HG03457 (cell line): Measurements from ENCODE around the gene FHDC1.

Experiments used
- ATAC-seq: cut with Tn5 transposase; IDR thresholded peaks from one replicate; pipeline ENCODE4 v1.9.1; 2021; ENCODE audit warnings: moderate number of reproducible peaks; ENCODE audit not compliant: unreplicated experiment

Gene FHDC1

DNA sequence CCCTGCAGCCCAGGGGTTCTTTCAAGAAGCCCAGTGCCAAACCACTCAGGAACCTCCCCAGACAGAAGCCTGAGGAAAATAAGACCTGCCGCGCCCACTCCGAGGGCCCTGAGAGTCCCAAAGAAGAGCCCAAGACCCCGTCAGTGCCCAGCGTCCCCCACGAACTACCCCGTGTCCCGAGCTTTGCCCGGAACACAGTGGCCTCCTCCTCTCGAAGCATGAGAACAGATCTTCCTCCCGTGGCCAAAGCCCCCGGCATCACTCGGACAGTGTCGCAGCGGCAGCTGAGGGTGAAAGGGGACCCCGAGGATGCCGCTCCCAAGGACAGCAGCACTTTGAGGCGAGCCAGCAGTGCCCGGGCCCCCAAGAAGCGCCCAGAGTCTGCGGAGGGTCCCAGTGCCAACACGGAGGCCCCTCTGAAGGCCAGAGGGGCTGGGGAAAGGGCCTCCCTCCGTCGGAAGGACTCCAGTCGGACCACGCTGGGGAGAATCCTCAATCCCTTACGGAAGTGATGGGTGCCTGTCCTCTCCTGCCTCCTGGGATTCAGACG, 40.2 kb downstream of the FHDC1 start:
- ATAC-seq, result no peak

DNA sequence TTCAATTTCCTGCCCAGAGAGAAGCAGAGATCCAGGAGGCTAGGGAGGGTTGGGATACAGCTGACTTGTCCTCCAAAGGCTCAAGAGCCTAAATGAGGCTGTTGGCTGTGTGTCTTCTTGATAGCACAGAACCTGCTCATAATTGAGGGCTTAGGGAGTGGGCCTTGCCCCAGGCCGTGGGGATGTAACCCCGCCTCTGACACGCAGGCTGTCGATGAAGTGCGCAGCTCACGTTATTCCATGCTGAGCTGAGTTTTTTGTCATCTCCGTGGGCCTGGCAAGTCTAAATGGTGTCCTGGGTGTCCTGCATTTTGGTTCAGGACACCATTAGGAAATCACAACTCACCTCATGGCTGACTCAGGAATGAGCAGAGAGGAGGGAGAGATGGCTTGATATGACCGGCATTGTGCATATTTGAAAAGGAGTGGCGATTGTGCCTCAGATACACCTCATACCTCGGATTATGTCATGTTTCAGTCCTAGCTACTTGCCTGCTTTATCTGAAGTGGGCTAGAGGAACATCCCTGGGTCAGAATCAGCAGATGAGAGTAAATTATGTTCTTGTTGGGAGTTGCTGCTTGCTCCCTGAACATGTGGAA, 43.7 kb downstream of the FHDC1 start:
- no peak for ATAC-seq

DNA sequence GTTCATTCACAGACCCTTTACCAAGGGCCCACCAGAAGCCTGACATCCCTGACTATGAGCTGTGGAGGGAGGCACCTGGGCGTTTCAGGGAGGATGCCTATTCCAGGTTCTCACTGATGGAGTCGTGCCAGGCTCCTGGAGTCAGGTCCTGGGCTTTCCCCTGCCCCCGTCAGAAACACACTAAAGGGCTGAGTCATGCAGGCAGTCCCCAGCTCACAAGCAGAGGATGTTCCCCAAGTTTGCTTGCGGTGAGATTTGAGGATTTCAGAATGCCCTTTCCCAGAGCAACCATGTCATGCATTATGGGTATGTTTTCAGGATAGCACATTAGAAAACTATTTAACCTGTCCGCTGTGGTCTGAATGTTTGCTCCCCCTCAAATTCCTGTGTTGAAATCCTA, 45.2 kb downstream of the FHDC1 start:
- ATAC-seq, result no peak

DNA sequence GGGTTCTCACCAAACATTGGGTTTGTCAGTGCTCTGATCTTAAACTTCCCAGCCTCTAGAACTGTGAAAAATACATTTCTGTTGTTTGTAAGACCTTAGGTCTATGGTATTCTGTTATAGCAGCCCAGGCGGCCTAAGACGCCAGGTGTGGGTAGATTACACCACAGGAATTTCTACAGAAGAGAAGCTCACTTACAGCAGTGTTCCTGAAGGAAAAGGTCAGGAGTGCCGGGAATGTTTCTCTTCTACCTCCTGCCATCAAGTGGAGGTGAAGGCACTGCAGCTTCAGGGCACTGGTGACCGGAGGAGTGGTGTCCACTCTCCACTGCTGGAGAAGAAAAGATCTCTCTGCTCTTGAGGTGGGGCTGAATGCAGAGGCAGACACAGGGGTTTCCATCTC, 45.7 kb downstream of the FHDC1 start:
- no peak for ATAC-seq

DNA sequence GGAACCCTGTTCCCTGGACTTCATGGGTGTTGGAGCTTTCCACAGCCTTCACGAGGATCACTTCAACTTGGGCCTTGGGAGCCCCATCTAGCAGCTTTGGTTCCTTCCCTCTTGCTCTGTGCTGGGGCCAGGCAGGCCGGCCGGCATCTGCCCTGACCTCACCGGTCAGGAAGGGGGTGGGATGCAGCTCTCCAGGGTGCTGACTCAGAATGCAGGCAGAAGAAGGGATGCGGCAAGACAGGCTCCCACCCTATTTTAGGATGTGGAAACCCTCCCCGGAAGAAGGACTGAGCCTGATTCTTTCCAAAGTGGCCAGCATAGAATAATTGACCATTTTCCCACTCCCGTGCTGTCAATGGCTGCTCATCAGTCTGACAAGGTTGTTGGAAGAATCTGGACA, 47.1 kb downstream of the FHDC1 start:
- no peak for ATAC-seq

DNA sequence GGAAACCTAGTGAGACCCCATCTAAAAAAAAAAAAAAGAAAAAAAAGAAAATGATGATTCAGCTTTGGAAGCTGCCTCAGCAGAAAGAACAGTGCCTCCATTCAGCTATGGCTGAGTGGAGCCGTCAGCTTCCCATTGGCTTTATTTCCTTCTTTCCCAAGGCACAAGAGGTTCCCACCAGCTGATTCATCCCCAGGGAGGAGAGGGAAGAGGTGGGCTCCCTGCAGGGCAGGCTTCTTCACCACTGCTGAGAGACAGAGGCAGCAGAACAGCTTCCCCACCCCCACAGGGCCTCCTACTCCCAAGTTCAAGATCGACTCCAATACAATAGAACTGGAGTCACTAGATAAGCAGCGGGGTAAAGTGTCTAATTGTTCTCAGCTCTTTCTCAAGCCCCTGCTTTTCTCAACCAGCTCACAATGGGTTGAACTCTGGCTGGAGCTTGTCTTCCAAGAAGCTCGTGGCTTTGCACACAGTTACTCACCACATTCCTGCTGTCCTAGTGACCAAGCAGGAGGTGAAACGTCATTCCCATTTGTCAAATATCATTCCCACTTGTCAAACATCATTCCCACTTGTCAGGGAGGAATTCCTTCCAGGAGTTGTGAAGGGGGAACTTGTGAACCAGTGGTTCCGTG, 47.8 kb downstream of the FHDC1 start:
- no peak for ATAC-seq

DNA sequence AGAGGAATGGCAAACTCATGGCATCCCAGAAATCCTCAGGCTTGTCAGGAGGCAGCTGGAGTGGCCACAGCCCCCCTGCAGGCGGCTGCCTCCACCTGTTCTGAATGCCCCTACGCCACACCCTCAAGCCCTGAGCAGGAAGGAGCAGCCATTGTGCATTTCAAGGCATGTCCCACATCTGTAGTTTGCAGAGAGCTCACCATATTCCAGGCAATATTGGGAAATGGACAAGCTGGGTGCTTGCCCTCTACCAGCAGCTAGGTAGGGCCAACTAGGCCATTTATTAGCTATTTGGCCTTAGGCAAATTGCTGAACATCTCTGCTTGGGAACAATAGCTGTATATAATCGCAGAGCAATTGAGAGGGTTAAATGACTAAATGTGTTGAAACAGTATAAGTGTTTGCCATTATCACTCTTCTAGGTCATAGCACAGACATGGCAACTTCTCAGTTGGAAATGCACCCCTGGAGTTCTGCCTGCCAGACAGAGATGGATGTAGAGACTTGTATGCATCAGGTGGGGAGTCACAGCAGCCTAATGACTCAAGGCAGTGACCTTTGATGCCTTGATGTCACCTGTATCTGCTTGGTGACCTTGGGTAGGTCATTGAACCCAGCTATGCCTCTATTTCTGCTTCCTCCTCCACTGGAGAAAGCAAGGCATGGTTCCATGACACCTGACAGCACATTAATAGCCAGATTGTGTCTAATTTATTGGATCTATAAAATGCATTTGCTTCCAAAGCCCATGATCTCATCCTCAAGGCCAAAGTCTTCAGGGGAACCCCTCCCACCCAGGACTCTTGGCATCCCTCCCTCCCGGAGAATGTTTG, 52.8 kb downstream of the FHDC1 start:
- ATAC-seq, result no peak

DNA sequence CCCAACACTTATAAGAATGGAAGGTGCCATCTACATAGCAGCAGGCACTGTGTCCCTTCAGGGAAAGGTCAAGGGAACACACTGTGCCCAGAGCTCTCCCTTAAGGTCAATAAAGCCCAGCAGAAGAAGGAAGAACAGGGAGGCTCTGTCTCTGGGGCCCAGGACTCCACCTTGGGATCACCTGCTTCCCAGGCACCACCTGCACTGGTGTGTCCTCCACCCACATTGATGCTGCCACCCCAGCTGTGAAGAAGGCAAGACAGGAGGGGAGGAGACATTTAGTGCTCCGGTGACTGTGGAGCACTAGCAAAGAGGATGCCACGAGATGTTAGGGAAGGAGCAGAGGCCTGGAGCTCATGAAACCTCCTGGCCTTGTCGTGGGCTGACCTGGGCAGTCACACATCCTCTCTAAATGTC, 53.4 kb downstream of the FHDC1 start:
- no peak for ATAC-seq

DNA sequence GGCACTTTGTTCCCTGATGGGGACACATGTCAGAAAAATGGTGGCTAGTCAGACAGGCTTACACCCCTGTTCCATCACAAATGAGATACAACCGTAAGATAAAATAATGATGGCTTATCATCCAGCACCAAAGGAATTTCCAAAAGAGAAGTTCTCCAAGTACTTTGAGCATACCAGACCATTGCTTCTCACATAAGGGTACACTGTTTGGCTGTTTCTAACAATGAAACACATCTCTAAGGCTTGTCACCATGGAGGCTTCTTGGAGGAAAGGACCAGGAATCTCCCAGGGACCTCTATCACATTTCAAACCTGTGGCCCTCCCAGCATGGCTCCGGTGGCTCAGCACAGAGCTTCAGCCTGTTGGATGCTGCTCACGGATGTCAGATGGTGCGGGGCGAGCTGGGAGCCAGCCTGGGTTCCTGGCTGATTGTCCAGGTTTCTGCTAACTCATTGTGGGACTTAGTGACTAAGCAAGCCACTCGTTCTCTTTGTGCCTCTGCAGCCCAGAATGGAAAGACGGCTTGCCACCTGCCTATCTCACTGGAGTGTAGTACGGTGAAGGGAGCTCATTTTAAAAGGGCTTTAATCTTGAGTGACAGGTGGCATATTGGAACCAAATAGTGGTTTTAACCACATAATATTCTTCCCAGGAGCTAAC, 54.5 kb downstream of the FHDC1 start:
- no peak for ATAC-seq

DNA sequence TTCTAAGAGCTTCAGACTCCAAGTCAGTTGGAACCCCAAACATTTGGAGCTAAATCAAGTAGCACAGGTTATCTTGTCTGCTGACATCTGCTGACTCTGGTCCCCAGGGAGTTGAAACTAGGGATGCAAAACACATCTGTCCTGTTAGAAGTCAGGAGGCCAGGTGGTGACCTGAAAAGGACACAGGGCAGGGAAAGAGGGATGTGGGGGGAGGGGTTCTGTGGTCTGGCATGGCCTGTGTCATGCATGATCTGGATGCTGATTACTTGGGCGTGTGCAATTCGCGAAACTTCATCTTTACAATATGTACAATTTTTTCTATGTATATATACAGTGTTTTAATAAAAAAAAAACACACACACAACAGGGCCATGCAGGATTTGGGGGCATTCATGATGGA, 55.3 kb downstream of the FHDC1 start:
- ATAC-seq, result no peak

DNA sequence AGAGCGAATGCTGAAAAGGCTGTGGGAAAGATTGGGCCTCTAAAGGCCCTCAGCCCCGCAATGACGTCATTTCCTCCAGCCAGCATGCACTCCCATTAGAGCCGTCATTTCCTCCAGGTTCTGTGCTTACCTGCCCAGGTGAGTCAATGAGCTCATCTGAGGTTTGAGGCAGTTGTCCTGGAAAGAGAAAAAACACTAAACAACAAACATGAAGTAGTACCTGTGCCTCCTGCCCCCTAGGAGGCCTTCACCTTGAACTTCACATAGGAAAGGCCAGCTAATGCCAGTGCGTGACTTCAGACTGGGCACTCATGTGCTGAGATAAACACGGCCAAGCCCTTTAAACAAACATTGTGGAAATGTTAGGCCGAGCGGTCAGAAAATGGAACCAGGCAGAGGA, 55.9 kb downstream of the FHDC1 start:
- no peak for ATAC-seq

DNA sequence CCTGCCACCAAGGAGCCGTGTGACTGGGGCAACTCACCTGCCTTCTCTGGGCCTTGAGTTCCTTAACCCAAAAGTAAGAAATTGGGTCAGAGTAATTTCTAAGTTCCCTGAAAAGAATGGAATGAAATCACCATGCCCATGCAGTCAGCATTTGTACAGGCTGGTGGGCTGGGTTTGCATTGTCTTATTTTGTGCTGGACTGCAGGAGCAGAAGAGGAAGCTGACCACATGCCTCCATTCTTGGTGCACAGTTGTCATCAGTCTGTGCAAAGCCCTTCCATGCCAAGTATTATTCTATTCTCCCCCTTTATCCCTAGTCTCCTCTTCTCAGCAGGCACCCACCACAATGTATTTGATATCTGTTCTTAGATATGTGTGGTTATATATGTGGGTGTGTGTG, 56.3 kb downstream of the FHDC1 start:
- ATAC-seq, result no peak

DNA sequence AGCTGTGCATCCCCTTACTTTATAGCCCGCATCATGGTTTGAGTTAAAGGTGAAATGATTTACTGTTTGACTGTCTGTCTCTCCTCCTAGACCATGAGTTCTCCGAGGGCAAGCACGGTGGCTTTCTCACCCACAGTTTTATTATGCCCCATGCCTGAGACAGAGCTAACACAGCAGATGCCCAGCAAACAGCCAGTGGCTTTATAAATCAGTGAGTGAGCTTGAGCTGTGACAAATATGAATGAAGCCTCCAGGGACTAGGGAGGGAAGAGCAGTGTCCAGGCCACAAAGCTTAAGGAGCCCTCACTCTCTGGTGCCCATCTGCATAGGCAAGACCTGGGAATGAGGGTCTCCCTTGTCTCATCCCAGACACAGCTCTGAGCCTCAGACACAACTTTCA, 57.9 kb downstream of the FHDC1 start:
- no peak for ATAC-seq

DNA sequence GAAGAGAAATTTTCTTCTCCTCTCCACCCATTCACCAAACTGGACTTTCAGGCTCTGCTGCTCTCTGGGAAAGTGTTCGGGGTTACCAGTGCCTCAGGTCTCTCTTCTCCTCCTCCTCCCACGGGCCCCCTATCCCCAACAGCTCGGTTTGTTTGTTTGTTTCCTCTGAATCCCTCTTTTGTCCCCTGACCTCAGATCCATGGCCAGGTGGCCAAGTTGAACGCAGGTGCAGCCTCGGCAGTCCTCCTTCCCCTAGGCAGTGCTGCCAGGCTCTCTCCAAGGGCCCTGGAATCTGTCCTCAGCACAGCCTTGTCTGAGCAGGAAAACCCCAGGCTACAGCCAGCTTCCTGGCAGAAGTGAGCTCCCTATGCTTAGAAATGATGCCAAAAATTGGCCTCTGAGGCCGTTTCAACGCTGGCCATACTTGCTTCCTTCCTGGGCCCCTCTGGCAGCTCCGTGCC, 60.0 kb downstream of the FHDC1 start:
- ATAC-seq, result no peak

DNA sequence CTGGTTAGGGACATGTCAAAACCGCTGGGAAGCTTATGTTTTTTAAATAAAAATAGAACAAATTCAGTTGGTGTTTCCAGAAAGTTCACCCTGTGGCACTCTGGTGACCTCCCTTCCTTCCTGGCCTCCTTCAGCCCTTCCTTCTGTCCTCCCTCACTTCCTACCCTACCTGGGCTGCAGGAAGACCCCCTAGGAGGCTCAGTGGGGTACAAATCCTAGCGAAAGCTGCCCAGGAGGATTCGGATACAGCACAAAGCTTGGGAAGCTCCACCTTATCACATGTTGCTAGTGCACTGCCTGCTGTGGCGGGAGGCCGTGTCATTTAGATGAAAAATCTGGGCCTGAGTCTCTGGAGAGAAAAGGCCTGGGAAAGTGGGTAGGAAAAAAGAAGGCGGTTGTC, 60.5 kb downstream of the FHDC1 start:
- ATAC-seq, result no peak

DNA sequence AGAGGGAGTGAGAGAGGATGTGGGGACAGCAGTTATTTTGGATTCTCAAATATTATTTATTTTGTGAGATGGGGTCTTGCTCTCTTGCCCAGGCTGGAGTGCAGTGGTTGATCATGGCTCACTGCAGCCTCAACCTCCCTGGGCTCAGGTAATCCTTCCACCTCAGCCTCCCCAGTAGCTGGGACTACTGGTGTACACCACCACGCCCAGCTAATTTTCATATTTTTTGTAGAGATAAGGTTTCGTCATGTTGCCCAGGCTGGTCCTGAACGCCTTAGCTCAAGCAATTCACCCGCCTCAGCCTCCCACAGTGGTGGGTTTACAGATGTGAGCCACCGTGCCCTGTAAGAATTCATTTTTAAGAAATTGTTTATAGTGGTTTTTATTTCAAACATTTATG, 61.2 kb downstream of the FHDC1 start:
- no peak for ATAC-seq

DNA sequence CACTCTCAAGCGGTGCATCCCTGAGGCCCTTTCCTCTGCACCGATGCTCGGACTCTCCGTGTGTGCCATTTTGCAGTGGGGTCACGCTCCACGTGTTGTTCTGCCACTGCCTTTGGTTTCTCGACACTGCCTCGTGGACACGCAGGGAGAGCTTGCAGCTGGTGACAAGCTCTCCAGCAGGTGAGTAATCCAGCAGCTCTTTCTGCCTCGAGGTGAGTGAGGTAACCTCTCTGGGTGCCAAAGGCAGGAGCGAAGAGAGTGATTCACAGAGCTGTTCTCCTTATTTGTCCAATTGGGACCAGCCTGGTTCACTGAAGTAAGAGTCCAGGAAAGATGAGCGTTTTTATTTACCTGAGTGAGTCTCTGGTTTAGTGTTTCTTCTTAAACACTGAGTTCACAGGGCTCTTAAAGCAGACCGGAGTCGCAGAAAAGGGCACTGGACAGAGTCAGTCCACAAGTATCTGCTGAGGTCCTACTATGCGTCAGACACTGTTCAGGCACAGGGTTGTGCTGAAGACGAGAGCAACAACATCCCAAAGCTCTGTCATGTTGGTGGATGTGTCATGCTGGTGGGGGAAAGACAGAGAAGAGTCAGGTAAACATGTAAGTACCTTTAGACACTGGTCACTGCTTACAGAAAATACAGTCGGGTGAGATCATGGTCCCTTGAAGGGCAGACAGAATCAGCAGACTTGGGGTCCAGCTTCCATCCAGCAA, 61.8 kb downstream of the FHDC1 start:
- no peak for ATAC-seq

DNA sequence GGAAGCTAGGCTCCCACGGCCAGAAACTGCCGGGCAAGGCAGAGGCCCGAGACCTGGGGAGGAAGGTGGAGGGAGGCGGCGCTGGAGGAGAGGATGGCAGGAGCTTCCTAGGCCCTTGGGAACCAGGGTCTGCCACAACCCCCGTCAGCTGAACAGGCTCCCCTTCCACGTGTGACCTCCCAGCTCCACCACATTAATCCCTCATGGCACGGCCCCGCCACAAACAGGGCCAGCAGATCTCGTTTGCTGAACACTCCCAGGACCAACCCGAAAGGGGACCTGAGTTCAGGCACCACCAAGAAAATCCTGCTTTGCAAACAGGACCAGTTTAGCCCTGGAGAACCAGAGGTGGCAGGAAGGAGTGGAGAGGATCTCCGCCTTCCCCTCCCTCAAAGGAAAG, 62.7 kb downstream of the FHDC1 start:
- ATAC-seq, result no peak

DNA sequence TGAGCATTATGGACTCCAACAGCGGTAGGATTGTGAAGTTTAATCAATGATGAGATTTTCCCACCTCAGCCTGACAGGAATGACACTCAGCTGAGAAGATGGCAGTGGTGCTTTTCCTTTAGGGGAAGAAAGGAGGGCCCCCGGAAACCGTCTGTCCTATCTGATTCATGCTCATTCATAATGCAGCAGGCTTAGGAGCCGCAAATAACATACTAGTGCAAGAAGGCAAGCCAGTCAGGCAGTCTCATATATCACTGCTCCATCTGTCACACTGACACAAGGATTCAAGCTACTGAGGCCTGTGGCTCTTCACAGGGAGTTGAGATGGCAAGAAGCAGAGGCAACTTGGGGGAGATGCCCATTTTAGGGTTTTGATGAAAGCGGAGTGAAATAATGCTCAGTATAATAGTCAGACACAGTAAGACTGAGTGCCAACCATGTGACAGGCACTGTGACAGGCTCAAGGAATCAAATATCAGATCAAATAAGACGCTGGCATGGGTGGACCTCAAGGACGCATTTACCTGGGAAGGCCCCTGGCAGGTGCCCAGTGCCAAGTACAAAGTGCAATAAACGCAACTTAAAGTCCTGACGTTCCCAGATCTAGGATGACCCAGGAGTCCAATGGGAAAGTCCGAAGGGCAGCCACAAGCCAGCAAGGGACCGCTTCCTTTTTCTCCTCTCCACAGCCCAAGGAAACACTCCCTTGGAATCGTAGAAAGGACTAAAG, 63.4 kb downstream of the FHDC1 start:
- no peak for ATAC-seq

DNA sequence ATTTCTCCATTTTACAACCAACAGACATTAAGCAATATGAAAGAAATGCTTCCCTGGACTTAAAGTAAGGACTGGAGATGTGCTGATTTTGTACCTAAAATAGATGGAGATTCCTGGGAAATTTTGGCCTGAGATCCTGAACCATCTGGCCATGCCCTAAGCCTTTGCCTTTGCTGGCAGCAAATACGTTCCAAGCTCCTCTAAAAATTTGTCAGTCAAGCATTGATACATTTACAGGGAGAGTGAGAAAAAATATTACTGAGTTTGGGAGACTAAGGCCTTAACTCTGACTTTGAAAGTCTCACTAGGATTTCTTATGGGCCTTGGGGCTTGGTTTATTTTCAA, 63.9 kb downstream of the FHDC1 start:
- ATAC-seq, result no peak
